AG04449 (cell line): ENCODE results near the gene EMP1.

Experiments used
- CTCF ChIA-PET: fragments of 350-600 bp; formaldehyde crosslinking; extraction: SDS; loops from one replicate; lab custom pipeline; 2021; ENCODE audit warnings: antibody characterized with exemption; lab: Yijun Ruan, JAX
- POLR2A ChIA-PET: fragments of 400-600, 350-600 bp; formaldehyde crosslinking; extraction: SDS; loops from one replicate; lab custom pipeline; 2020; ENCODE audit warnings: antibody characterized with exemption, inconsistent platforms; lab: Yijun Ruan, JAX
- DNase-seq: peaks from one replicate; pipeline ENCODE4 v3.0.0-alpha.2; 2010; ENCODE audit warnings: low read depth, low spot score
- H3K4me3 ChIP-seq: 2 replicates; pipeline ENCODE4 v1.5.1; 2011; ENCODE audit warnings: low read depth, mild to moderate bottlenecking, control low read depth, low read length
- TF ChIP-seq, protein P1 (sequence below): IDR thresholded peaks from one replicate; pipeline ENCODE4 v1.5.1; 2011; ENCODE audit warnings: mild to moderate bottlenecking, moderate library complexity, low read length, control low read depth, inconsistent platforms; ENCODE audit not compliant: insufficient read depth; ENCODE audit errors: missing control alignments

The EMP1 gene

DNA sequence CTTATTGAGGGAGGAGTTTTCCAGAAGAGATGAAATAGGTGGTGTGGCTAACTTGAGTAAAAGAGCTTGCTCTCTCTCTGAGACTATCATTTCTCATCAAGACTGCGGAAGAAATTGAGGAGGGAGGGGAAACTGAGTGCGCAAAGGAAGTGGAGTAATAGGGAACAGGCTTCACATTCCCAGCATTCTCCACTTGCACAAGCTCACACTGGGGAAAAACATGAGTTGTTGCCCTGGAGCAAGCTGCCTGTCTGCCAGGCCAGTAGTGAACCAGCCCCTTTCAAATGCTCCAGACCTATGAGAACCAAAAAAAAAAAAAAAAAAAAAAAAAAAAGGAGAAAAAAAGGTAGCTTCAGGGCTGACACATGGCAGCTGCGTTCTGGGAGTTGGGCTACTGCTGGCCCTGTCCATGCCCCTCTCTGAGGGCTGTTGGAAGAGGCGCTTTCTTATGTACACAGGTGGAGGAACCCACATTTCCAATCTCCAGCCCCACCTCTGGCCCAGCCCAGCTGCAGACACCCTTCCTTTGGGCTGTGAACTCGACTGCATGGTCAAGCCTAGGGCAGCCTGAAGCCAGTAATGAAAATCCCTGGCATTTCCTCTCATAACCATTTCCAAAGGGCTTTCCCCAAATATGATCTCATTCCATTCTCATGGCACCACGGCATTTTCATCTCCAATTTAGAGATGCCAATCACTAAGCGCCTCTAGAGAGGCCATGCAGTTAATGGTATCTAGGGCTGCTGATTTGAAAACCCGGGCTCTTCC is 32.5 kb upstream of the EMP1 start:
- CTCF ChIA-PET, result no interaction called here

DNA sequence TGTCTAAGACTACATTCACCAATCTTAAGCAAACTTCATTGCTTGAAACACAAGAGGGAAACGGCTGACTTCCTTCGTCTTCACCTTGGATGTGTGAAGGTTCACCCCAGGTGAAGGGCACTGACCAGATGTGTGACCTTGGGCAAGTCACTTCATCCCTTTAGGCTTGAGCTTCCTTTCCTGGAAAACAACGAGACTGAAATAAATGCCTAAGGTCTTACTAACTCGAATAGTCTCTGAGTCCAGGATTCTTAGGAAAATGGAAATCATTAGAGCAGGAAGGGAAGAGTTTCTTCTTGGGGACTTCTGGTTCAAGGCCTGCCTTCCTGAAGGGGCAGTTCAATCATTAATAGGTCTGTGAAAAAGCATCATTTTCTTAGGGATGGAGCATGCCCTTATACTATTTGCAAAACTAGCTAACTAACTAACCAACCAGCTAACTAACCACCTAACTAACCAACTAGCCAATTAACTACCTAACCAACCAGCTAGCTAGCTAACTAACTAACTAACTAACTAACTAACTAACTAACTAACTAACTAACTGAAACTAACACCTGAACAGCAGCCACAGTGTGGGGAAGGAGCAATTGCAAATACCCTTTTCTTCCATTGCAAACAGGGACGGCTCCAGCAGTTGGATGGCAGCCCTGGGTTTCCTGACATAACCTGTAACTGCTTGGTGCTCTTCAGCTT is 31.5 kb upstream of the EMP1 start:
- ChIA-PET POLR2A (no interaction called here), CTCF (interaction anchor here (0.6 kb wide), 1 partner anchor 68 kb away, joined by 3 read pairs; no protein-coding TSS in a partner anchor)
- TF ChIP-seq, protein P1, sequence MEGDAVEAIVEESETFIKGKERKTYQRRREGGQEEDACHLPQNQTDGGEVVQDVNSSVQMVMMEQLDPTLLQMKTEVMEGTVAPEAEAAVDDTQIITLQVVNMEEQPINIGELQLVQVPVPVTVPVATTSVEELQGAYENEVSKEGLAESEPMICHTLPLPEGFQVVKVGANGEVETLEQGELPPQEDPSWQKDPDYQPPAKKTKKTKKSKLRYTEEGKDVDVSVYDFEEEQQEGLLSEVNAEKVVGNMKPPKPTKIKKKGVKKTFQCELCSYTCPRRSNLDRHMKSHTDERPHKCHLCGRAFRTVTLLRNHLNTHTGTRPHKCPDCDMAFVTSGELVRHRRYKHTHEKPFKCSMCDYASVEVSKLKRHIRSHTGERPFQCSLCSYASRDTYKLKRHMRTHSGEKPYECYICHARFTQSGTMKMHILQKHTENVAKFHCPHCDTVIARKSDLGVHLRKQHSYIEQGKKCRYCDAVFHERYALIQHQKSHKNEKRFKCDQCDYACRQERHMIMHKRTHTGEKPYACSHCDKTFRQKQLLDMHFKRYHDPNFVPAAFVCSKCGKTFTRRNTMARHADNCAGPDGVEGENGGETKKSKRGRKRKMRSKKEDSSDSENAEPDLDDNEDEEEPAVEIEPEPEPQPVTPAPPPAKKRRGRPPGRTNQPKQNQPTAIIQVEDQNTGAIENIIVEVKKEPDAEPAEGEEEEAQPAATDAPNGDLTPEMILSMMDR, result no peak
- DNase-seq, result no peak
- H3K4me3 ChIP-seq, result no peak overlapping the region

More for the DNA sequence above, 32.5 kb upstream of the EMP1 start:
- POLR2A ChIA-PET, result no interaction called here
- TF ChIP-seq, protein P1, result no peak
- H3K4me3 ChIP-seq, result no peak overlapping the region
- no peak for DNase-seq

DNA sequence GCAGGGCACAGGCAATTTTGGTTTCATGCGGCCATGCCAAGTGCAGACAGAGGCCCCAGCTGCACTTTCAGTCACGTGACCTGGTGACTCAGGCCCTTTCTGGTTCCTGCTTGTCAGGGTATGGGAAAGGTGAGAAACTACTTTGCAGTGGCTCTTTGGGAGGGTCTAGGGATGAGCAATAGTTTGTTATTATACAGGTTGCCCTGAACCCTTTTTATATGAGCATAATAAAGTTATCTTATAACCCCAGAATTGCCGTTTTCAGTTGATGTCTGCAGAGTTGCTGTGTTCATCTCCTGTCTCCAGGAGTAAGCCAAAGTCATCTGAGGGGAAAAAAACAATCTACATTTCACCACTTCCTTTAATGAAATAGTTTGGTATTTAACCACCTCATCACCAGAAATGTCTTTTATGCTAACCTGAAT is 30.9 kb upstream of the EMP1 start:
- H3K4me3 ChIP-seq, result no peak overlapping the region
- CTCF ChIA-PET, result interaction anchor here (0.6 kb wide), 1 partner anchor 69 kb away, joined by 3 read pairs; no protein-coding TSS in a partner anchor
- DNase-seq, result no peak
- POLR2A ChIA-PET, result no interaction called here
- TF ChIP-seq, protein P1, result no peak

DNA sequence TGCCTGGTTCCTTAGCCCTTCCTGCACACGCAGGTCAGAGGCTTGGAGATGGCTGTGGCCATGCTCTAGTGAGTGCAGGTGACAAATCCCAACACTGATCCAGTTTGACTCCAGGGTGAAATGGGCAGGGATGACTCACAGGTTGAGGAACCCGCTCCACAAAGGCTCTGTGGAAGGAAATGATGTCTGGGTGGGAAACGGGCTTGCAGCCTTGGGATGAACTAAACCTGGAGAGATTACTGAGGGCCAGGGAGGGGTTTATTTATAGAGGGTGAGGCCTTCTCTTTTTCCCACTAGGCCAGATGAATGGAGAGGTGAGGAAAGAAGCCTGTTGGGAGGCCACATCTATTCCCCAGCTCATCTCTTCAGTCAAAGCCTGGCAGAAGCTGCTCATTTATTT is 29.3 kb upstream of the EMP1 start:
- DNase-seq, result no peak
- ChIA-PET CTCF (interaction anchor here (0.7 to 1.2 kb wide), 2 partner anchors 31 to 44 kb away, joined by 3 read pairs; no protein-coding TSS in a partner anchor), POLR2A (no interaction called here)
- H3K4me3 ChIP-seq, result no peak overlapping the region
- TF ChIP-seq, protein P1, result no peak

DNA sequence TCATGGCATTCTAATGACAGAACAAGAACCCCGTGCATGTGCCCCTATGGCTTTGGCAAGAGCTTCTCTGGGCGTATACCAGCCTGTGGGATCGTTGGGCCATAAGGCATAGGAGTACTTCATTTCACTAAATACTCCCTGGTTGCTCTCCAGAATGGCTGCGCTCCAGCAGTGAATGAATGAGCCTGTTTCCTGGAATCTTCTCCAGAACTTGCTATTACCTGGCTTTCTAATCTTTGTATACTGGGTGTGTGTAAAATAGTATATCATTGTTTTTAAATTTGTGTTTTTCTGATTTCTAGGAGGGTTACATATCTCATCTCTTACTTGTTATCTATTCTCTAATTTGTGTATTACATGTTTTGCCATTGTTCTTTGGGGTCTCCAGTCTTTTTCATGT is 28.6 kb upstream of the EMP1 start:
- TF ChIP-seq, protein P1, result no peak
- DNase-seq, result no peak
- POLR2A ChIA-PET, result no interaction called here
- CTCF ChIA-PET, result interaction anchor here (0.7 kb wide), 1 partner anchor 44 kb away, joined by 3 read pairs; no protein-coding TSS in a partner anchor
- H3K4me3 ChIP-seq, result no peak overlapping the region

DNA sequence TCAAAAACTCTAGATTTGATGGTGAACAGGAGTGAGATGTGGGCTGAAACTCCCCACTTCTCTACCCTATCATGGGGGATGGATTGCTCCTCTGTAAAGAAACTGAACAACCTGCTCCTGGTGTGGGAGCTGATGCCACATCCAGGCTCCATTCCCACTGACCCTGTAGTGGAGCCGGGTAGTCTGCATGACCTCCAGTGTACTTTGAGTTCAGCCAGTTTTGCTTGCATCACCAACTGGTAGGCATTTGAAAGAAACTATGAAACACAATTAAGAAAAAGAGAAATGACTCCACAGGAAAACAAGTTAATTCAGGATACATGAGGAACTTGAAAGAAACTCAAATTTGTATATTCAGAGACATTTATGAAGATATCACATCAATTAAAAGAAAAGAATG is 27.3 kb upstream of the EMP1 start:
- TF ChIP-seq, protein P1, result no peak
- DNase-seq, result no peak
- no peak overlapping the region for H3K4me3 ChIP-seq
- ChIA-PET CTCF (no interaction called here), POLR2A (interaction anchor here (0.6 kb wide), 1 partner anchor 27 kb away, joined by 3 read pairs; the partner anchor contains the start of gene EMP1)
